Panc1 (cell line): ENCODE results near the gene SLC2A14. TPM values are rescaled to one million over a fixed set of nuclear protein-coding genes. Genes with fewer than 3 reads are reported as not detected.
"Not testable (repeated sequence)": the region's sequence is repeated elsewhere in the genome, so short reads cannot be mapped to it uniquely, and the experiment has no call there.

Experiments used
- ATAC-seq: fragments of 200-7000 bp; cut with Tn5 transposase; 2 replicates; pipeline ENCODE4 v1.9.1; 2020; ENCODE audit warnings: mild to moderate bottlenecking, moderate library complexity
- BruUV-seq: library from RNA; stranded (reverse); fragments of 400-500 nt; replicated peaks from 2 replicates; lab custom pipeline; 2021; lab: Mats Ljungman, UMichigan
- CTCF ChIA-PET: fragments of 300-600 bp; sonication (Branson Sonifier 250); formaldehyde crosslinking; loops from one replicate; lab custom pipeline; 2022; ENCODE audit warnings: antibody characterized with exemption; lab: Charles Lee
- POLR2A ChIA-PET: fragments of 300-600 bp; sonication (Branson Sonifier 250); formaldehyde crosslinking; loops from one replicate; lab custom pipeline; 2022; ENCODE audit warnings: antibody characterized with exemption; lab: Charles Lee
- DNase-seq: peaks from one replicate; pipeline ENCODE4 v3.0.0-alpha.2; 2010; ENCODE audit warnings: low read depth, low spot score
- H3K27ac ChIP-seq: 2 replicates; pipeline ENCODE4 v1.5.1; 2011; ENCODE audit warnings: mild to moderate bottlenecking, low read length, inconsistent platforms
- H3K27me3 ChIP-seq: fragments of 200-500 bp; sonication (Bioruptor generic); 2 replicates; pipeline ENCODE4 v1.6.0; 2014; ENCODE audit warnings: low read length, inconsistent platforms; ENCODE audit not compliant: control insufficient read depth, insufficient read depth
- H3K36me3 ChIP-seq: fragments of 200-500 bp; sonication (Bioruptor generic); 2 replicates; pipeline ENCODE4 v1.5.1; 2014; ENCODE audit warnings: inconsistent platforms, mild to moderate bottlenecking, low read length, moderate library complexity; ENCODE audit not compliant: control insufficient read depth, insufficient read depth
- H3K4me1 ChIP-seq: 2 replicates; pipeline ENCODE4 v1.5.1; 2011; ENCODE audit warnings: inconsistent platforms, mild to moderate bottlenecking, low read length, moderate library complexity; ENCODE audit not compliant: control insufficient read depth, insufficient read depth
- H3K4me3 ChIP-seq, 2 experiments: 2 replicates each; pipeline ENCODE4 v1.5.1; 2011 to 2012; ENCODE audit warnings: low read depth in 2 of 2, low read length in 2 of 2, mild to moderate bottlenecking in 2 of 2, inconsistent platforms in 1 of 2, moderate library complexity in 1 of 2
- H3K9me3 ChIP-seq: fragments of 200-500 bp; sonication (Bioruptor generic); 2 replicates; pipeline ENCODE4 v1.5.1; 2014; ENCODE audit warnings: low read depth, mild to moderate bottlenecking, inconsistent platforms, low read length, moderate library complexity; ENCODE audit not compliant: control insufficient read depth, insufficient read depth
- CTCF ChIP-seq: fragments of 450-650 bp; IDR thresholded peaks from 2 replicates; pipeline ENCODE4 v1.5.1; 2017; ENCODE audit warnings: mild to moderate bottlenecking
- POLR2AphosphoS5 ChIP-seq: IDR thresholded peaks from 2 replicates; pipeline ENCODE4 v1.6.1; 2012; ENCODE audit warnings: mild to moderate bottlenecking, low read depth, low read length, moderate library complexity
- REST ChIP-seq, 2 experiments: IDR thresholded peaks; 2 replicates each; pipeline ENCODE4 v1.6.1; 2011 to 2012; ENCODE audit warnings: low read depth in 2 of 2, control low read depth in 1 of 2, low read length in 1 of 2, mild to moderate bottlenecking in 1 of 2, moderate library complexity in 1 of 2; ENCODE audit not compliant: insufficient read depth in 1 of 2
- SIN3A ChIP-seq: IDR thresholded peaks from 2 replicates; pipeline ENCODE4 v1.6.1; 2012; ENCODE audit warnings: low read depth, mild to moderate bottlenecking, low read length, moderate library complexity, borderline replicate concordance; ENCODE audit not compliant: insufficient read depth
- TCF7L2 ChIP-seq: IDR thresholded peaks from 2 replicates; pipeline ENCODE4 v1.6.1; 2011; ENCODE audit warnings: mild to moderate bottlenecking, low read depth, low read length, inconsistent platforms
- in situ Hi-C: cut with HindIII; loops from 2 replicates; pipeline ENCODE4 v1.10.0; 2016; ENCODE audit warnings: low sequenced_read_pairs, low pct_unique_long_range_greater_than_20kb
- intact Hi-C: fragments of 100-400 bp; cut with micrococcal nuclease; formaldehyde crosslinking; loops from one replicate; pipeline ENCODE4 v1.10.0; 2022; ENCODE audit not compliant: unreplicated experiment
- total RNA-seq: library from RNA; stranded (reverse); gene quantifications from one replicate; pipeline ENCODE4 v1.2.1, GENCODE V29; 2021; ENCODE audit not compliant: unreplicated experiment

The SLC2A14 gene
- total RNA-seq, 1 experiment from 2014 or later: not detected

- Histone ChIP-seq H3K4me3 (no peak overlapping the region), H3K36me3 (no peaks in the 10 kb centered on the region), H3K4me1 (no peaks in the 10 kb centered on the region), H3K27me3 (no peaks in the 10 kb centered on the region), H3K9me3 (no peaks in the 10 kb centered on the region), H3K27ac (no peak overlapping the region)
- ATAC-seq: no peak
- no peak for DNase-seq
- intact Hi-C loops (no loop called here), in situ Hi-C loops (no loop called here)
- no TSS peak for BruUV-seq
- CTCF ChIA-PET: interaction anchor here (0.7 kb wide), 1 partner anchor 59 kb away, joined by 19 read pairs; no protein-coding TSS in a partner anchor
- POLR2A ChIA-PET: no interaction called here
- no peak for TF ChIP-seq POLR2AphosphoS5
- no peak for TF ChIP-seq SIN3A
- TF ChIP-seq TCF7L2: no peak
- no peak for TF ChIP-seq REST (IDR thresholded peaks at IDR 0.05; ENCODE audit: insufficient read depth in 1 of 2, low read depth in 2 of 2, low read length in 1 of 2)
- no peak for TF ChIP-seq CTCF
Measured at GRCh38 chr12:7834701-7835100, 38.0 kb downstream of the SLC2A14 start.

DNA sequence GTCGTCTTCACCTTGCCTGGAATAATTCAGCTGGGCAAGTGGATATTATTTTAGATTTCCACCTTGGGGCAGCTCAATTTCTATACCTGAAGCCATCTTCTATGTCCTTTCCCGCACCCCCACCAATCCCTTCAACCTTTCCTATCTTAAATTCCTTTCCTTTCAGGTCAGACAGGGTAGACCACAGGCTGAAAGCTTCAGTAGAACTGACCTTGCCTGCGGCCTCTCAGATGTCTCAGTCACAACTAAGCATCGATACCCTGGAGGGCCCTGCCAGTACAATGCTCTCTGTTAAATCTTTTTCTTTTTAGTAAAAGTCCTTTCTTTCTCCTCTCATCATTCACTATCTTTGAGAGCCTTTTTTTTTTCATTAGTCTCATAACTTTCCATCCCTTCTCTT is 38.9 kb downstream of the SLC2A14 start:
- no TSS peak for BruUV-seq
- no peak for ATAC-seq
- Histone ChIP-seq H3K4me1 (no peaks in the 10 kb centered on the region), H3K4me3 (no peak overlapping the region), H3K9me3 (no peaks in the 10 kb centered on the region), H3K27me3 (no peaks in the 10 kb centered on the region), H3K27ac (no peak overlapping the region), H3K36me3 (no peaks in the 10 kb centered on the region)
- ChIA-PET CTCF (interaction anchor here (0.7 kb wide), 1 partner anchor 167 kb away, joined by 3 read pairs; no protein-coding TSS in a partner anchor), POLR2A (interaction anchor here (0.7 kb wide), 1 partner anchor 32 kb away, joined by 24 read pairs; no protein-coding TSS in a partner anchor)
- intact Hi-C loops (no loop called here), in situ Hi-C loops (no loop called here)
- no peak for DNase-seq
- TF ChIP-seq SIN3A: no peak
- TF ChIP-seq POLR2AphosphoS5: no peak
- no peak for TF ChIP-seq REST (IDR thresholded peaks at IDR 0.05; ENCODE audit: insufficient read depth in 1 of 2, low read depth in 2 of 2, low read length in 1 of 2)
- no peak for TF ChIP-seq TCF7L2
- no peak for TF ChIP-seq CTCF

DNA sequence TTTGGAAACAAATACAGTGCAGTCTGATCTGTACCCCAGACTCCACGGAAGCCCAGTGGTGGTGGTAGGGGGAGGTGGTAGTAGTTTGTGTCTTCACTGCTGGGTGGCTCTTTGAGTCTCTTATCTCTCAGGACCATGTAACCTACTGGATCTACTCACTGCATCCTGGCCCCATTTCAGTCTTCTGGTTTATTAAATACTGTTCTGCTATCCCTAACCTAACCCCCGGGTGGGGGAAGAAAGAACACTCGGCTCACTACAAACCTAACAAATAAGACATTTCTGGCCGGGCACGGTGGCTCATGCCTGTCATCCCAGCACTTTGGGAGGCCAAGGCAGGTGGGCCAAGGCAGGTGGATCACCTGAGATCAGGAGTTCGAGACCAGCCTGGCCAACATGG is 39.5 kb downstream of the SLC2A14 start:
- H3K27ac ChIP-seq, DNase-seq, H3K27me3 ChIP-seq, ATAC-seq, BruUV-seq, H3K4me3 ChIP-seq, H3K9me3 ChIP-seq, H3K4me1 ChIP-seq, POLR2A ChIA-PET, in situ Hi-C loops, intact Hi-C loops, H3K36me3 ChIP-seq: not testable (repeated sequence)
- CTCF ChIA-PET: interaction anchor here (0.7 kb wide), 1 partner anchor 167 kb away, joined by 3 read pairs; no protein-coding TSS in a partner anchor
